ENCODE data around the gene IQCE. TPM values are rescaled to one million over a fixed set of nuclear protein-coding genes. Genes with fewer than 3 reads are reported as not detected.

Gene IQCE
- total RNA-seq, 6 experiments from 2014 or later, result 3.7 to 7.0 (median 4.0) TPM

- no peak for ATAC-seq
- Histone ChIP-seq H3K4me1 (peaks cover 0 to 5% (median 0%) of the 10 kb centered on the region in 4 donors), H3K9me3 (no peaks in the 10 kb centered on the region), H3K36me3 (no peaks in the 10 kb centered on the region), H3K27me3 (no peaks in the 10 kb centered on the region), H3K4me3 (no peak overlapping the region), H3K27ac (no peak overlapping the region)
- intact Hi-C loops (cut with DNase I), result no loop called here
- WGBS (ENCODE audit: insufficient coverage, low coverage, low lambda C conversion rate, missing lambda C conversion rate), result 94% methylated on average over 6 of the region's 29 CpGs
- TF ChIP-seq, protein P1, sequence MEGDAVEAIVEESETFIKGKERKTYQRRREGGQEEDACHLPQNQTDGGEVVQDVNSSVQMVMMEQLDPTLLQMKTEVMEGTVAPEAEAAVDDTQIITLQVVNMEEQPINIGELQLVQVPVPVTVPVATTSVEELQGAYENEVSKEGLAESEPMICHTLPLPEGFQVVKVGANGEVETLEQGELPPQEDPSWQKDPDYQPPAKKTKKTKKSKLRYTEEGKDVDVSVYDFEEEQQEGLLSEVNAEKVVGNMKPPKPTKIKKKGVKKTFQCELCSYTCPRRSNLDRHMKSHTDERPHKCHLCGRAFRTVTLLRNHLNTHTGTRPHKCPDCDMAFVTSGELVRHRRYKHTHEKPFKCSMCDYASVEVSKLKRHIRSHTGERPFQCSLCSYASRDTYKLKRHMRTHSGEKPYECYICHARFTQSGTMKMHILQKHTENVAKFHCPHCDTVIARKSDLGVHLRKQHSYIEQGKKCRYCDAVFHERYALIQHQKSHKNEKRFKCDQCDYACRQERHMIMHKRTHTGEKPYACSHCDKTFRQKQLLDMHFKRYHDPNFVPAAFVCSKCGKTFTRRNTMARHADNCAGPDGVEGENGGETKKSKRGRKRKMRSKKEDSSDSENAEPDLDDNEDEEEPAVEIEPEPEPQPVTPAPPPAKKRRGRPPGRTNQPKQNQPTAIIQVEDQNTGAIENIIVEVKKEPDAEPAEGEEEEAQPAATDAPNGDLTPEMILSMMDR (IDR thresholded peaks at IDR 0.05), result no peak
- TF ChIP-seq POLR2A (IDR thresholded peaks at IDR 0.05), result no peak
- no peak for DNase-seq
Measured at GRCh38 chr7:2604608-2605174, 45.9 kb downstream of the IQCE start.

- Histone ChIP-seq H3K27ac (no peak overlapping the region), H3K4me3 (no peak overlapping the region), H3K9me3 (no peaks in the 10 kb centered on the region), H3K4me1 (peaks cover 0 to 5% (median 0%) of the 10 kb centered on the region in 4 donors), H3K27me3 (no peaks in the 10 kb centered on the region), H3K36me3 (no peaks in the 10 kb centered on the region)
- TF ChIP-seq, protein P1 (IDR thresholded peaks at IDR 0.05), result no peak
- TF ChIP-seq POLR2A (IDR thresholded peaks at IDR 0.05), result no peak
- no peak for DNase-seq
- WGBS (ENCODE audit: insufficient coverage, low coverage, low lambda C conversion rate, missing lambda C conversion rate), result 70% methylated on average over 3 of the region's 38 CpGs
- intact Hi-C loops (cut with DNase I), result no loop called here
- no peak for ATAC-seq
Measured at GRCh38 chr7:2605608-2606538, 47.1 kb downstream of the IQCE start.

GRCh38 chr7:2606539-2606936 is 47.8 kb downstream of the IQCE start:
- TF ChIP-seq POLR2A (IDR thresholded peaks at IDR 0.05), result no peak
- TF ChIP-seq, protein P1 (IDR thresholded peaks at IDR 0.05), result no peak
- Histone ChIP-seq H3K27me3 (no peaks in the 10 kb centered on the region), H3K9me3 (no peaks in the 10 kb centered on the region), H3K4me3 (no peak overlapping the region), H3K27ac (no peak overlapping the region), H3K4me1 (peaks cover 0 to 5% (median 0%) of the 10 kb centered on the region in 4 donors), H3K36me3 (no peaks in the 10 kb centered on the region)
- no peak for DNase-seq
- no peak for ATAC-seq
- intact Hi-C loops (cut with DNase I), result no loop called here
- 96% methylated on average over 5 of the region's 16 CpGs for WGBS (ENCODE audit: insufficient coverage, low coverage, low lambda C conversion rate, missing lambda C conversion rate)

DNA sequence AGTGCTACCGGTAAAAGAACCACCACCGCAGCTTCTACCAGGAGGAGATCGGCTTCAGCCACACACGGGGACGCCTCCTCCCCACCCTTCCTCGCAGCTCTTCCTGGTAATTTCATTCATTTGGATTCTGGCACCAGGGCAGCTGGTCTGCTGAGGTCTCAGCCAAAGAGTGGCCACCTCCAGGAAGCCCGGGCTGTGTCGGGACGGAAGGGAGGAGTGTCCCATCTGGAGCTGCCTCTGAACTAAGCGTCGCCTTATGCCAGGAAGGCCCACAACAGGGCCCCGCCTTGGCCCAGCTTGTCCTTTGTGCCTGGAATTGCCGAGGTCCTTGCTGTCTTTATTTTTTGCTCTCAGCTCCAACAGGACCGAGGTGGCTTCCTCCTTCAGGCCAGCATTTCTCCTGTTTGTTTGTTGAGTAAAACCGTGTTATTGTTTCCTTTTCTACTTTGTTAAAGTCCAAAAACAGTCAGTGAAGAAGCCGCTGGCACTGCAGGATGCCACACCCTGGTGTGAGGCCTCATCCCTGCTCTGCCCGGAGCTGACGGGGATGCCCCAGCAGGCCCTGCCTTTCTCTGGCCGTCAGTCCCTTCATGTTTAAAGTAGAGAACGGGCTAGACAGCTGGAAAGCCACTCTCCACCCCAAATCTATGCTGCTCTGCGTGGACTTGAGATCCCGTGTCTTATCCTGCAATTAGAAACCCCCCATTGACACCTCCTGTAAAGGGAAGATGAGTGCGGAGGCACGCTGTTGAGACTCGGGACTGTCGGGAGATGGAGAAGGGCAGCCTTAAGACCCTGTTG is 48.5 kb downstream of the IQCE start:
- Histone ChIP-seq H3K9me3 (no peaks in the 10 kb centered on the region), H3K36me3 (no peaks in the 10 kb centered on the region), H3K27me3 (no peaks in the 10 kb centered on the region), H3K27ac (peak overlapping the region in 2 of 3 donors; percentile 18 to 47), H3K4me3 (no peak overlapping the region), H3K4me1 (peaks cover 0 to 5% (median 0%) of the 10 kb centered on the region in 4 donors)
- no peak for TF ChIP-seq POLR2A (IDR thresholded peaks at IDR 0.05)
- TF ChIP-seq, protein P1 (IDR thresholded peaks at IDR 0.05), result no peak
- intact Hi-C loops (cut with DNase I), result no loop called here
- ATAC-seq, result peak; percentile 61 to 70 (median 64)
- peak in 1 of 3 donors; percentile 63 for DNase-seq
- WGBS (ENCODE audit: insufficient coverage, low coverage, low lambda C conversion rate, missing lambda C conversion rate), result 77% methylated on average over 18 of the region's 26 CpGs
